Thoracic aorta (tissue), 2 donors: Measurements from ENCODE around the gene RNF148. TPM values are rescaled to one million over a fixed set of nuclear protein-coding genes. Genes with fewer than 3 reads are reported as not detected.

ENCODE experiments used
- ATAC-seq: fragments of 150-250 bp; one replicate; pipeline ENCODE4 v1.8.0; 2017; ENCODE audit warnings: low read depth; ENCODE audit not compliant: insufficient number of reproducible peaks, low FRiP score
- DNase-seq: peaks from one replicate; pipeline ENCODE4 v3.0.0-alpha.2; 2020; ENCODE audit warnings: low spot score
- H3K27ac ChIP-seq, 2 donors: fragments of 200-600 bp; sonication (generic); 1 replicate in 1 of 2; 2 replicates in 1 of 2; pipeline ENCODE4 v1.5.1; 2016; ENCODE audit warnings: mild to moderate bottlenecking in 2 of 2, moderate library complexity in 2 of 2
- H3K27me3 ChIP-seq: fragments of 200-600 bp; sonication (generic); replicated peaks from 2 replicates; pipeline ENCODE4 v1.6.0; 2016; ENCODE audit warnings: mild to moderate bottlenecking; ENCODE audit not compliant: insufficient read depth
- H3K36me3 ChIP-seq: fragments of 200-600 bp; sonication (generic); one replicate; pipeline ENCODE4 v1.5.1; 2016
- H3K4me1 ChIP-seq, 2 donors: fragments of 200-600 bp; sonication (generic); 1 replicate in 1 of 2; 2 replicates in 1 of 2; pipeline versions ENCODE4 v1.5.1 to v1.6.0; 2016; ENCODE audit warnings: low read depth in 2 of 2, mild to moderate bottlenecking in 1 of 2; ENCODE audit not compliant: control insufficient read depth in 1 of 2
- H3K4me3 ChIP-seq: fragments of 200-600 bp; sonication (generic); 2 replicates; pipeline ENCODE4 v1.5.1; 2016; ENCODE audit warnings: mild to moderate bottlenecking
- H3K9me3 ChIP-seq: fragments of 200-600 bp; sonication (generic); 2 replicates; pipeline ENCODE4 v1.5.1; 2016
- total RNA-seq, 2 donors: library from RNA; depleted of rRNA; stranded (reverse); fragments of >200 nt; gene quantifications; one replicate each; pipeline versions ENCODE4 v1.1.0 to v1.2.3, GENCODE V29; 2016
- TF ChIP-seq, protein P1 (sequence below): fragments of 200-600 bp; sonication (generic); IDR thresholded peaks from one replicate; pipeline ENCODE4 v1.5.1; 2019; ENCODE audit warnings: antibody characterized with exemption

The RNF148 gene
- total RNA-seq, 2 donors from 2014 or later = 0.27 to 3.5 TPM

DNA sequence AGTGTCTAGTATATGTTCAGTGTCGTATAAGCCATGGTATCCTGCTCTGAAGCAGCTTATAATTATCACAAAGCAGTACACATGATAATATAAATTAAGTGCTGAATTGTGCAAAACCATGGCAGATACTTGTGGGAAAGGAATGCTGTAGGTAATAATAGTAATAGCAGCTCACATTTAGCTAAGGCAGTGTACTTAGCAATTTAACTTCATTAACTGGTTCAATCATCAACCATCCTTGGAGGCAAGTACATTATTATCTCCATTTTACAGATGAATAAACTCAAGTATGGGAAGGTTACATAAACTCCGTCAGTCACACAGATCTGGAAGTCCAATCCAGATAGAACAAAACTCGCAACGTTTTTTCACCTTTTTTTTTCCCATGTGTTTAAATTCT lies 21.6 kb upstream of the RNF148 start:
- DNase-seq = no peak
- no peak overlapping the region for H3K27ac ChIP-seq
- H3K4me1 ChIP-seq = peaks cover 0 to 4% of the 10 kb centered on the region in 2 donors
- TF ChIP-seq, protein P1, sequence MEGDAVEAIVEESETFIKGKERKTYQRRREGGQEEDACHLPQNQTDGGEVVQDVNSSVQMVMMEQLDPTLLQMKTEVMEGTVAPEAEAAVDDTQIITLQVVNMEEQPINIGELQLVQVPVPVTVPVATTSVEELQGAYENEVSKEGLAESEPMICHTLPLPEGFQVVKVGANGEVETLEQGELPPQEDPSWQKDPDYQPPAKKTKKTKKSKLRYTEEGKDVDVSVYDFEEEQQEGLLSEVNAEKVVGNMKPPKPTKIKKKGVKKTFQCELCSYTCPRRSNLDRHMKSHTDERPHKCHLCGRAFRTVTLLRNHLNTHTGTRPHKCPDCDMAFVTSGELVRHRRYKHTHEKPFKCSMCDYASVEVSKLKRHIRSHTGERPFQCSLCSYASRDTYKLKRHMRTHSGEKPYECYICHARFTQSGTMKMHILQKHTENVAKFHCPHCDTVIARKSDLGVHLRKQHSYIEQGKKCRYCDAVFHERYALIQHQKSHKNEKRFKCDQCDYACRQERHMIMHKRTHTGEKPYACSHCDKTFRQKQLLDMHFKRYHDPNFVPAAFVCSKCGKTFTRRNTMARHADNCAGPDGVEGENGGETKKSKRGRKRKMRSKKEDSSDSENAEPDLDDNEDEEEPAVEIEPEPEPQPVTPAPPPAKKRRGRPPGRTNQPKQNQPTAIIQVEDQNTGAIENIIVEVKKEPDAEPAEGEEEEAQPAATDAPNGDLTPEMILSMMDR = no peak
- H3K36me3 ChIP-seq = no peaks in the 10 kb centered on the region
- H3K4me3 ChIP-seq = no peak overlapping the region
- no peaks in the 10 kb centered on the region for H3K9me3 ChIP-seq
- no peaks in the 10 kb centered on the region for H3K27me3 ChIP-seq
- no peak for ATAC-seq

DNA sequence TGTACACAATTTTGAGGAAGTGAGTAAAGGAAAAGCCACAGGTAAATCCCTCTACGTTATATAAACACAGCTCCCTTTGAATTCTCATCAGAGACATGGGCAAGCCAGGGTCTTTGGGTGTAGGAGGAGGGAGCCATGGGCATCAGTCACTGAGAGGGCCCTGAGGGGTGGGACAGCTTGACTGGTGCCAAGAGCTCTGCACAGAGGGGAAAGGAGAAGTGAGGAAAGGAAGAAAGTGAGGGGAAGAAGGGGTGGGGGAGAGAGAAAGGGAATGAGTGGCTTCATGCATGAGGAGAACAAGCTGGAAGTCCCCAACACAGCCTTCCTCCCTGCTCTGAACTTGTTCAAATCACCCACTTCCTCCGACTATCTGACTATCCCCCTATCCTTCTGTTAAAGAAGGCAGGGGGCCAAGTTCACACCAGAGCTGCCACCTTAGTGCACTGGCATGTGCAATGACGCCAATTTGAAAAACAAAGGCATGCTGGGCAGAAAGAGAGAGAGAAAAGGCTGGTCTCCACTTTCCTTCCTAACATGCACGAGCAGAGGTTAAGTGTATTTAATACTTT lies 16.4 kb upstream of the RNF148 start:
- Histone ChIP-seq H3K27me3 (no peaks in the 10 kb centered on the region), H3K4me3 (no peak overlapping the region), H3K27ac (no peak overlapping the region), H3K36me3 (no peaks in the 10 kb centered on the region), H3K4me1 (no peaks in the 10 kb centered on the region), H3K9me3 (no peaks in the 10 kb centered on the region)
- ATAC-seq (no peak), DNase-seq (no peak)
- TF ChIP-seq, protein P1 = no peak

DNA sequence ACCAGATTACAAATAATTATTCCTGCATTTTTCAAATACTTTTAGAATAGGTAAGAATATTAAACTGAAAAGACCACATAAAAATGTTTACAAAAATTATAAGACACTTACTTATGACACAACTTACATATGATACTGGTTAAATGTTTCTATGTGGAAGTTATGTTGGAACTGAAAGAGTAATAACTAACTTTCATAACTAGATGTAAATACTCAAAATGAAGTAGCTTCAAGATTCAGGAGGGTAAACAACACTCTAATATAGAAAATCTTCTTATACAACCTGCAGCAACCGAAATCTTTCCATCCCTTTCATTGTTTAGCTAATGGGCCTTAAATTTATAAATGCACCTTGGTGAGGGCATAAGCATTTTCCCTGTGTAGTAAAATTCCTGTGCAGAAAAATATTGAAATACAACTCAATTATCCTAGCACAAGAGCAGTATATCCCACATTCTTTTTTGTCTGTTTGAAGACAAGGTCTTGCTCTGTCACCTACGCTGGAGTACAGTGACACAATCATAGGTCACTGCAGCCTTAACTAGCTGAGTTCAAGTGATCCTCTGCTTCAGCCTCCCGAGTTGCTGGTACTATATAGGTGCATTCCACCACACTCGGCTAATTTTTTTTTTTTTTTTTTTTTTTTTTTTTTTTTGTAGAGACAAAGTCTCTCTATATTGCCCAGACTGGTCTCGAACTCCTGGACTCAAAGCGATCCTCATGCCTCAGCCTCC lies 14.8 kb upstream of the RNF148 start:
- Histone ChIP-seq H3K27ac (no peak overlapping the region), H3K4me3 (no peak overlapping the region), H3K9me3 (no peaks in the 10 kb centered on the region), H3K4me1 (no peaks in the 10 kb centered on the region), H3K27me3 (no peaks in the 10 kb centered on the region), H3K36me3 (no peaks in the 10 kb centered on the region)
- TF ChIP-seq, protein P1 = no peak
- DNase-seq = no peak
- no peak for ATAC-seq

DNA sequence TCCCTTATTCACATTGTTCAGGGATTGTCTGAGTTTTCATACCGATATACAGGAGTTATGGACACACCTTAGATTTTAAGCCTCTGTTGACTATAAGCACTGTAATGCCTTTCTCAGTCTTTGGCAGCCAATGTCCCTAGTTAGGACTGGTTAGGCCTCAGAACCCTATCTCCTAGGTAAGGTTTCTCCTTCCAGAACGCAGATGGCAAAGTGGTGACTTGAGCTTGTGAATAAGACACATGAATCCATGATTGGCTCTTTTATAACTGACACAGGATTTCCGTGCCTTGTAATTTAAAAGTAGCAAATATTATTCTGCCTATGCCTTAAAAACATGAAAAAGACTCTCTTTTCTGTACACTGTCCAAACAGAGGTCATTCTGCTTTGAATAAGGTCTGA lies 12.5 kb upstream of the RNF148 start:
- no peaks in the 10 kb centered on the region for H3K9me3 ChIP-seq

DNA sequence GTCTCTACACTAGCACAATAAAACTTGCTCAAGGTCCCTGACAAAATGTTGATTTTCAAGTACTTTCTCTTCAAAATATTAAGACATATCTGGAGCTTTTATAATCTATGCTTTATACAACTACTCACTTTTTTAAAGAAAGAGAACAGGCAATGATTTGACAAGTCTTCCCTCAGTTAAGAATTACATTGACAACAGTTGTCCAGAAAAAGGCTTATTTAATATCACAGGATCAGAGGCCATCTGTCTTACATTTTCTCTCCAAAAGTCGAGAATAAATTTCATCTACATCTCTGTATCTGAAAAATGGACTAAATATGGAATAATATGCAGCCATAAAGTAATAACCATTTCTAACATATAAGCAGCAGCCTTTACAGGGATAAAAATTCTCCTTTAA lies 8.2 kb upstream of the RNF148 start:
- Histone ChIP-seq H3K9me3 (no peaks in the 10 kb centered on the region), H3K36me3 (no peaks in the 10 kb centered on the region), H3K27me3 (no peaks in the 10 kb centered on the region), H3K27ac (no peak overlapping the region), H3K4me3 (no peak overlapping the region), H3K4me1 (no peaks in the 10 kb centered on the region)
- ATAC-seq (no peak), DNase-seq (no peak)
- TF ChIP-seq, protein P1 = no peak

More for the DNA sequence above, 12.5 kb upstream of the RNF148 start:
- TF ChIP-seq, protein P1 = no peak
- Histone ChIP-seq H3K36me3 (no peaks in the 10 kb centered on the region), H3K27ac (no peak overlapping the region), H3K4me3 (no peak overlapping the region), H3K4me1 (no peaks in the 10 kb centered on the region), H3K27me3 (no peaks in the 10 kb centered on the region)
- DNase-seq = no peak
- no peak for ATAC-seq
